ENCODE measurements around the gene EEFSEC. TPM values are rescaled to one million over a fixed set of nuclear protein-coding genes. Genes with fewer than 3 reads are reported as not detected.

Gene EEFSEC
- total and polyA plus RNA-seq, 2 of the 4 experiments (the other 2 are of a cell fraction): 4.5 to 9.3 TPM

DNA sequence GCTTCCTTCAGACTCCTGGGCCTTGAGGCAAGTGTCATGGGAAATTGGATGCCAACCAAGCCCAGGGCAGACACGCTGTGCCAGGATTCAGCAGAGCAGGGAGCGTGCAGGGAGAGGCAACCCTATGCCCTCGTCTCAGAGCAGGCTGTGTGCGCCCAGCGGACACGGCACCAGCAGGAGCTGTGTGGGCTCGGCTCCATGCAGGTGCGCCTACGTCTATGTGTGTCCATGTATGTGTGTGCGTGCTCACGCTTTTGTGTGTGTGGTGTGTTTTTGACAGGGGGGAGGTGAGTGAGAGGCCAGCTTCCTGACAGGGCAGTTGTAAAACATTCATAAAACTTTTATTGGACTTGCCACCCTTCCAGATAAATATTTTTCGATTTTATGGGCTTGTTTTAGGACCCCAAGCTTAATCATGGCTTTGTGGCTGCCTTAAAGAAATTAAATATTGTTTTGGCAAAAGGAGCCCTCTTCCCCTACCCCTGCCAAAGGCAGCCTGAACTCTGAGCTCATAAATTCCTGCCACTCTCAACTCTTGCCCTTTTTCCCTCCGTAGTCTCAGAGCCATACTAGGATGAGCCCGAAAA, 229.0 kb downstream of the EEFSEC start:
- peaks cover 23% of the 10 kb centered on the region for H3K9me1 ChIP-seq (ENCODE audit: insufficient read depth, low read length)
- WGBS, 2 experiments (ENCODE audit: extremely low coverage in 2 of 2, insufficient read length in 1 of 2): 93% methylated on average over 3 of the region's 14 CpGs; no CpG with 5 or more reads in 1 of the 2 experiments
- no peak overlapping the region for H3K4me2 ChIP-seq (ENCODE audit: low read depth, low read length)
- H4K5ac ChIP-seq (ENCODE audit: low read depth, low read length): no peak overlapping the region
- H4K8ac ChIP-seq (ENCODE audit: low read depth in 2 of 2, low read length in 2 of 2): no peak overlapping the region
- no peaks in the 10 kb centered on the region for H3K36me3 ChIP-seq (ENCODE audit: control insufficient read depth, insufficient read depth, low read length)
- H3K4me3 ChIP-seq (ENCODE audit: insufficient read depth, low read depth, low read length): no peak overlapping the region
- DNase-seq (no peak), ATAC-seq (ENCODE audit: low read depth) (no peak)
- dilution Hi-C loops (cut with HindIII; ENCODE audit: low sequenced_read_pairs, unreplicated experiment): no loop called here
- in situ Hi-C loops (cut with MboI; ENCODE audit: low sequenced_read_pairs): no loop called here
- no TSS peak for BruUV-seq (replicated peaks)
- H3K79me1 ChIP-seq (ENCODE audit: low read depth in 1 of 2, low read length in 2 of 2): no peaks in the 10 kb centered on the region; a peak in 1 of 4 replicates
- CTCF ChIA-PET: no interaction called here
- no peak overlapping the region for H2BK5ac ChIP-seq (ENCODE audit: low read depth, low read length, poor library complexity, severe bottlenecking)
- H3K56ac ChIP-seq (ENCODE audit: extremely low read depth, insufficient read depth, low read length): no peak overlapping the region
- POLR2A ChIA-PET (ENCODE audit: unreplicated experiment): no interaction called here
- H2BK20ac ChIP-seq (ENCODE audit: low read depth, low read length): no peak overlapping the region
- H2AFZ ChIP-seq (replicated peaks; ENCODE audit: low read length, poor library complexity): no peak overlapping the region
- no peak overlapping the region for H3K27ac ChIP-seq (ENCODE audit: insufficient read depth, low read length)
- H3K9ac ChIP-seq (ENCODE audit: low read depth, low read length): no peak overlapping the region
- H3K9me3 ChIP-seq (ENCODE audit: control insufficient read depth, insufficient read depth, low read length): no peaks in the 10 kb centered on the region
- peaks cover 27% of the 10 kb centered on the region for H4K20me1 ChIP-seq (ENCODE audit: insufficient read depth, low read length)
- no peak overlapping the region for H3K18ac ChIP-seq (ENCODE audit: low read depth, low read length)
- H2BK15ac ChIP-seq (ENCODE audit: low read depth, low read length): no peak overlapping the region
- H3K14ac ChIP-seq (replicated peaks; ENCODE audit: low read depth, low read length): no peak overlapping the region
- no peak overlapping the region for H2AK9ac ChIP-seq (replicated peaks; ENCODE audit: low read depth, low read length, poor library complexity)
- H3K27me3 ChIP-seq (ENCODE audit: control insufficient read depth, insufficient read depth, low read length): no peaks in the 10 kb centered on the region
- H3K4me1 ChIP-seq (ENCODE audit: control insufficient read depth, insufficient read depth, low read length): peaks cover 22% of the 10 kb centered on the region
- TF ChIP-seq RFX5 (IDR thresholded peaks at IDR 0.05; ENCODE audit: low read depth, low read length): no peak
- TF ChIP-seq, protein P1, sequence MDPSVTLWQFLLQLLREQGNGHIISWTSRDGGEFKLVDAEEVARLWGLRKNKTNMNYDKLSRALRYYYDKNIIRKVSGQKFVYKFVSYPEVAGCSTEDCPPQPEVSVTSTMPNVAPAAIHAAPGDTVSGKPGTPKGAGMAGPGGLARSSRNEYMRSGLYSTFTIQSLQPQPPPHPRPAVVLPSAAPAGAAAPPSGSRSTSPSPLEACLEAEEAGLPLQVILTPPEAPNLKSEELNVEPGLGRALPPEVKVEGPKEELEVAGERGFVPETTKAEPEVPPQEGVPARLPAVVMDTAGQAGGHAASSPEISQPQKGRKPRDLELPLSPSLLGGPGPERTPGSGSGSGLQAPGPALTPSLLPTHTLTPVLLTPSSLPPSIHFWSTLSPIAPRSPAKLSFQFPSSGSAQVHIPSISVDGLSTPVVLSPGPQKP (IDR thresholded peaks at IDR 0.05; ENCODE audit: borderline replicate concordance, low read depth, low read length): no peak
- TF ChIP-seq MXI1 (IDR thresholded peaks at IDR 0.05; ENCODE audit: borderline replicate concordance, low read depth, low read length): no peak
- no peak overlapping the region for H2AK5ac ChIP-seq (ENCODE audit: low read depth, low read length)
- H3K4ac ChIP-seq (ENCODE audit: low read depth, low read length): no peak overlapping the region
- intact Hi-C loops (cut with micrococcal nuclease): no loop called here
- H3K23ac ChIP-seq (ENCODE audit: low read depth, low read length): no peak overlapping the region
- H2BK120ac ChIP-seq (ENCODE audit: low read depth, low read length): no peak overlapping the region
- no peak overlapping the region for H4K91ac ChIP-seq (ENCODE audit: insufficient read depth, low read depth, low read length)
